Mucosa of descending colon (tissue), 3 donors: ENCODE results near the gene HHIPL2. TPM values are rescaled to one million over a fixed set of nuclear protein-coding genes. Genes with fewer than 3 reads are reported as not detected.

Source experiments
- ATAC-seq: fragments of 200-7000 bp; cut with Tn5 transposase; one replicate; pipeline ENCODE4 v1.9.1; 2020; ENCODE audit warnings: mild to moderate bottlenecking, moderate library complexity
- DNase-seq, 3 donors: peaks; one replicate each; pipeline ENCODE4 v3.0.0-alpha.2; 2020
- H3K36me3 ChIP-seq: fragments of 200-600 bp; one replicate; pipeline ENCODE4 v1.8.0; 2021; ENCODE audit warnings: low read depth, mild to moderate bottlenecking
- H3K4me1 ChIP-seq: fragments of 200-600 bp; one replicate; pipeline ENCODE4 v1.8.0; 2021; ENCODE audit warnings: low read depth, mild to moderate bottlenecking
- H3K4me3 ChIP-seq: fragments of 200-600 bp; one replicate; pipeline ENCODE4 v1.8.0; 2021; ENCODE audit warnings: mild to moderate bottlenecking
- H3K9me3 ChIP-seq: fragments of 200-600 bp; one replicate; pipeline ENCODE4 v1.8.0; 2021; ENCODE audit warnings: mild to moderate bottlenecking
- intact Hi-C, 2 donors: fragments of 100-400 bp; cut with DNase I in 1 of 2; cut with micrococcal nuclease in 1 of 2; formaldehyde crosslinking; loops; one replicate each; pipeline versions ENCODE4 v1.11.0 to v1.11.1; 2022; cut with DNase I, micrococcal nuclease
- long read RNA-seq, 2 donors: library from polyadenylated mRNA; unstranded; transcript quantifications; one replicate each; pipeline ENCODE4 v2.0.0, GENCODE V29; 2019 to 2021
- total RNA-seq, 3 donors: library from RNA; stranded (reverse); fragmentation: NEBNext Ultra II Directional in 2 of 3; extraction: Animal tissue kit (Norgen Biotek cat#: 25700) in 2 of 3; gene quantifications; one replicate each; pipeline versions ENCODE4 v1.2.1 to v1.2.4, GENCODE V29; 2021 to 2023
- TF ChIP-seq, protein P1 (sequence below): fragments of 200-600 bp; IDR thresholded peaks from one replicate; pipeline ENCODE4 v1.8.0; 2022; ENCODE audit warnings: antibody characterized with exemption, mild to moderate bottlenecking
- donor health status: DM: no; HTN: no; CAD: no; lungs with moderate emphysema.
- donor health status: DM: no; HTN: no; CAD: no.
- donor health status: DM: no; HTN: yes; CAD: no.

HHIPL2 gene
- under 1 TPM in 2 of 3 donors, not detected in 1; 0.14 to 0.26 TPM for total RNA-seq
- long read RNA-seq, donor 1, result 0 reads
- long read RNA-seq, donor 2, result 0 reads

DNA sequence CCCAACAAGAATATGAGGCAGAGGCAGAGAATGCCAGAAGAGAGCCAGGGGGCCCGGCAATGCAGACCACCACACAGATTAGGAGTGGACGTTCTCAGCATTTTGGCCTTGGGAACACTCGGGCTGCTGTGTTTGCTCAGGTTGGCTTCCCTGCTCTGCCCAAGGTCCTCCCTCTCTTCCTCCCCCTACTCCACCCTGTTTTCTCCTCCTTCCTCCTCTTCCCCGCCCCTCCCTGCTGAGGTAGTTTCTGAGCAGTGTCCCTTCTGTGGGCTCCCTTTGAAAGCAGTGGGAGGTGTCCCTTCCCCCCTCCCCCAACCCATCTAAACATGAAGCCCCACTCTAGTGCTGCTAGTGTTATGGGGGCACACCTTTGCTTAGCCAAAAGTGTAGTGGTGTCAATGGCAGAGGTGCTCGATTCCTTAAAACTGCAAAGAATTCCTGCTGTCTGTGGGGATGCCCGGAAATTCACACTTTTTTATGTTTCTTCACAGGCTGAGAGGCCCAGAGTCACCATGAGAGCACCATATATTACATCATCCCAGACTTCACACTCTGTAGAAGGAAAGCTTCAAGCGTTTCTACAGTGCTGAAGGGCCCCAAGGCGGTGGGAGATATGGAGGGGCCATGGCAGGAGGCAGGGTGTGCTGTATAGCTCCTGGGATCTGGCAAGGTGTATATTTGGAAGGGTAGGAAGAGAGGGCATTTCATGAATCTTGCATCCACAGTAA, at the start of gene HHIPL2:
Gene HHIPL2, minus strand, starts transcription at position 161 of the 728 bp plus-strand sequence. Its CDS starts 60 bp downstream, at position 101.
- ATAC-seq (peak; percentile 44), DNase-seq (no peak)
- H3K4me1 ChIP-seq, result peaks cover 4% of the 10 kb centered on the region
- intact Hi-C loops, result no loop called here
- H3K36me3 ChIP-seq, result no peaks in the 10 kb centered on the region
- no peaks in the 10 kb centered on the region for H3K9me3 ChIP-seq
- no peak within 1 kb of the TSS for H3K4me3 ChIP-seq
- TF ChIP-seq, protein P1, sequence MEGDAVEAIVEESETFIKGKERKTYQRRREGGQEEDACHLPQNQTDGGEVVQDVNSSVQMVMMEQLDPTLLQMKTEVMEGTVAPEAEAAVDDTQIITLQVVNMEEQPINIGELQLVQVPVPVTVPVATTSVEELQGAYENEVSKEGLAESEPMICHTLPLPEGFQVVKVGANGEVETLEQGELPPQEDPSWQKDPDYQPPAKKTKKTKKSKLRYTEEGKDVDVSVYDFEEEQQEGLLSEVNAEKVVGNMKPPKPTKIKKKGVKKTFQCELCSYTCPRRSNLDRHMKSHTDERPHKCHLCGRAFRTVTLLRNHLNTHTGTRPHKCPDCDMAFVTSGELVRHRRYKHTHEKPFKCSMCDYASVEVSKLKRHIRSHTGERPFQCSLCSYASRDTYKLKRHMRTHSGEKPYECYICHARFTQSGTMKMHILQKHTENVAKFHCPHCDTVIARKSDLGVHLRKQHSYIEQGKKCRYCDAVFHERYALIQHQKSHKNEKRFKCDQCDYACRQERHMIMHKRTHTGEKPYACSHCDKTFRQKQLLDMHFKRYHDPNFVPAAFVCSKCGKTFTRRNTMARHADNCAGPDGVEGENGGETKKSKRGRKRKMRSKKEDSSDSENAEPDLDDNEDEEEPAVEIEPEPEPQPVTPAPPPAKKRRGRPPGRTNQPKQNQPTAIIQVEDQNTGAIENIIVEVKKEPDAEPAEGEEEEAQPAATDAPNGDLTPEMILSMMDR, result no peak

DNA sequence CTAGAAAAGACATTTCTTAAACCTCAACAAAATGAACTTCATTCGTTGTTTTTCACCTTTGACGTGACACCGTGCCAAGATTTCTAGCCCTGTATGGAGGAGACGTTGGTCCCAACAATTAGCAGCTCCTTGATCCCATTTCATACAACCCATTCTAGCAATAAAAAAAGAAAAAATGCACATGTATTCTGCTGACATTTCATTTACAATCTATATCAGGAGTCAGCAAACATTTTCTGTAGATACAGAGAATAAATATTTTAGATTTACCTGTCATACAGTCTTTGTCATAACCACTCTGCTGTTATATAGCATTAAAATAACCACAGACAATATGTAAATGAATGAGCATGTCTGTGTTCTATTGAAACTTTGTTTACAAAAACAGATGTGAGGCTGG, 48.8 kb upstream of the HHIPL2 start:
- Histone ChIP-seq H3K4me3 (no peak overlapping the region), H3K4me1 (peaks cover 3% of the 10 kb centered on the region), H3K36me3 (no peaks in the 10 kb centered on the region), H3K9me3 (no peaks in the 10 kb centered on the region)
- intact Hi-C loops, result no loop called here
- DNase-seq, result no peak
- ATAC-seq, result no peak
- TF ChIP-seq, protein P1, result no peak

DNA sequence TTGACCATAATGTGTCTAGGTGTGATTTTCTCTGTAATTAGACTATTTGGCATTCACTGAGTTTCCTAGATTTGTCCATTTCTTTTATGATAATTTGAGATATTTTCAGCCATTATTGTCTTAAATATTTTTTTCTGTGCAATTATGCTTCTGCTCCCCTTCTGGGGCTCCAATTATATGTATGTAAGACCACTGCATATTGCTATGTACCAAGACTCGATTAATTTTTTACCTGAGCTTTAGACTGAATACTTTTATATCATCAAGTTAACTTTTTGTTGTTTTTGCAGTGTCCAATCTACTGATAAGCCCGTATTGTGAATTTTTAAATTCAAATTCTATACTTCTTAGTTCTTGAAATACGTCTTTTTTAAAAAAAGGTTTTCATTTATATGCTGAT, 46.9 kb upstream of the HHIPL2 start:
- DNase-seq (no peak), ATAC-seq (no peak)
- Histone ChIP-seq H3K4me1 (peaks cover 6% of the 10 kb centered on the region), H3K9me3 (no peaks in the 10 kb centered on the region), H3K36me3 (no peaks in the 10 kb centered on the region), H3K4me3 (no peak overlapping the region)
- intact Hi-C loops, result no loop called here
- TF ChIP-seq, protein P1, result no peak

DNA sequence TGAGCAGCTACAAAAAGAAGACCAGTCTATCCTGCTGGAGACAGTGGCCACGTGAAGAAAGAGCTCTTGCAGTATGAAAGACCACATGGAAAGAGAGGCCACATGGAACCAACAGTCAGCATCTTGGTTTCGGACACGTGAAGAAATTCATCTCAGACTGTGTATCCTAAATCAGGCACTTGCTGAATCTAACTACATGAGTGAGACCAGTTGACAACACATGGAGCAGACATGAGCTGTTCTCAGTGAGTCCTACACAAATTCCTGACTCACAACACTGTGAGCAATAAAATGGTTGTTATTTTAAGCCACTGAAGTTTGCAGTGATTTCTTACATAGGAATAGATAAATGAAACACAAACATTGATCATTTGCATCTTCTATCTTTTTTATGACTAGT, 44.3 kb upstream of the HHIPL2 start:
- DNase-seq, result no peak
- intact Hi-C loops, result no loop called here
- TF ChIP-seq, protein P1, result no peak
- H3K9me3 ChIP-seq, result no peaks in the 10 kb centered on the region
- ATAC-seq, result no peak
- no peak overlapping the region for H3K4me3 ChIP-seq
- H3K36me3 ChIP-seq, result no peaks in the 10 kb centered on the region
- H3K4me1 ChIP-seq, result peaks cover 13% of the 10 kb centered on the region

DNA sequence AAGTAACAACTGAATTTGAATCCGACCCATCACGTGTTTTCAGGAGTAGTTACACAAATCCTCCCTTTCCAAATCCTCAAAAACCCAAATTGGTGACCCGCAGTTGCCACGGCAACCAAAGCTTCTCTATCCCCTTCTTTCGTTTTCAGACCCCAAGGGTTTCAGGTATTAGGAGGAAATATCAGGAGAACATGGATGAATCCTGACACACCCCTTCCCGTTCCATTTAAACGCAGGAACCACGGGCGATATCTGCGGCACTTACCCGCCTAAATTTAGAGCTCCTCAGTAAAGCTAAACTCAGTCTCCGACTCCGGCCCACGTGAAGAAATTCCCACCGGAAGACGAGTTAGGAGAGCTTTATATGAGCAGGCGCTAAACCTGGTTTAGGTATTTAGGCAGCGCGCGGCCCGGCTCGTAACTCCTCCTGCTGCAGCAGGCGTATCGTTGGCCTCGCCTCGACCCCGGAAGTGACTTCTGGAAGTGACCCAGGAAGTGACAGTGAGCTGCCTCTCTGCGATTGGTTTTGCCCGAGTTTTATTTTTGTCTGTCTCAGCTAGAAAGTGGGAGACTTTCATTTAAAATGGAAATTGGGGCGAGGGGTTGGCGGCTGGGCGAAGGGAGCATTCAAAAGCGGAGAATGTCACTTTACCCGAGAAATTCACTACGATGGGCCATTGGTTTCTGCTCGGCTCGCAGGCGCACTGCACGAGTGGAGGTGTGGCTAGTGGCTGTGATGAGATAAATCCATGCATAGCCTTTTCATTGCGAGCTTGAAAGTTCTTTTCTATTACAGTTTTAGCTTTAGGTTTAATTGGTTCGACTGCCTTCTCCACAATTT, 41.8 kb upstream of the HHIPL2 start, which contains the start of gene TAF1A:
Gene TAF1A, minus strand, starts transcription at position 472 of the 841 bp plus-strand sequence.
- intact Hi-C loops, result no loop called here
- Histone ChIP-seq H3K9me3 (no peaks in the 10 kb centered on the region), H3K4me3 (peak within 1 kb of the TSS; percentile 58), H3K36me3 (no peaks in the 10 kb centered on the region), H3K4me1 (peaks cover 13% of the 10 kb centered on the region)
- DNase-seq, result peak; percentile 90 to 93 (median 93)
- peak; percentile 100 for ATAC-seq
- TF ChIP-seq, protein P1, result no peak
